ENCODE results near the gene PLEKHM3. TPM values are rescaled to one million over a fixed set of nuclear protein-coding genes. Genes with fewer than 3 reads are reported as not detected.

PLEKHM3 gene
- polyA plus RNA-seq, 1 donor (not counting 4 experiments of a cell fraction or from before 2014, with no cell fraction given) = 2.9 TPM

GRCh38 chr2:208013285-208014178 lies 11.8 kb downstream of the PLEKHM3 start:
- TF ChIP-seq, protein P1, sequence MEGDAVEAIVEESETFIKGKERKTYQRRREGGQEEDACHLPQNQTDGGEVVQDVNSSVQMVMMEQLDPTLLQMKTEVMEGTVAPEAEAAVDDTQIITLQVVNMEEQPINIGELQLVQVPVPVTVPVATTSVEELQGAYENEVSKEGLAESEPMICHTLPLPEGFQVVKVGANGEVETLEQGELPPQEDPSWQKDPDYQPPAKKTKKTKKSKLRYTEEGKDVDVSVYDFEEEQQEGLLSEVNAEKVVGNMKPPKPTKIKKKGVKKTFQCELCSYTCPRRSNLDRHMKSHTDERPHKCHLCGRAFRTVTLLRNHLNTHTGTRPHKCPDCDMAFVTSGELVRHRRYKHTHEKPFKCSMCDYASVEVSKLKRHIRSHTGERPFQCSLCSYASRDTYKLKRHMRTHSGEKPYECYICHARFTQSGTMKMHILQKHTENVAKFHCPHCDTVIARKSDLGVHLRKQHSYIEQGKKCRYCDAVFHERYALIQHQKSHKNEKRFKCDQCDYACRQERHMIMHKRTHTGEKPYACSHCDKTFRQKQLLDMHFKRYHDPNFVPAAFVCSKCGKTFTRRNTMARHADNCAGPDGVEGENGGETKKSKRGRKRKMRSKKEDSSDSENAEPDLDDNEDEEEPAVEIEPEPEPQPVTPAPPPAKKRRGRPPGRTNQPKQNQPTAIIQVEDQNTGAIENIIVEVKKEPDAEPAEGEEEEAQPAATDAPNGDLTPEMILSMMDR (optimal IDR thresholded peaks at IDR 0.05 in 1 of 3, IDR thresholded peaks at IDR 0.05 in 1 of 3, conservative IDR thresholded peaks at IDR 0.05 in 1 of 3; ENCODE audit: extremely low read depth in 1 of 3, insufficient read depth in 2 of 3, low read length in 3 of 3) = no peak
- TF ChIP-seq EZH2 (IDR thresholded peaks at IDR 0.05; ENCODE audit: low read length) = no peak
- Histone ChIP-seq H3K36me3 (ENCODE audit: control insufficient read depth in 2 of 2, extremely low read depth in 1 of 2, insufficient read depth in 2 of 2, low read length in 2 of 2) (no peaks in the 10 kb centered on the region), H3K9ac (ENCODE audit: control insufficient read depth, extremely low read depth, insufficient read depth, low read length) (no peak overlapping the region), H4K20me1 (ENCODE audit: control insufficient read depth, extremely low read depth, insufficient read depth, low read length) (no peaks in the 10 kb centered on the region), H3K27me3 (ENCODE audit: control insufficient read depth, extremely low read depth, insufficient read depth, low read length) (no peaks in the 10 kb centered on the region), H2AFZ (ENCODE audit: control insufficient read depth, low read length) (no peak overlapping the region), H3K4me2 (ENCODE audit: control insufficient read depth, extremely low read depth, insufficient read depth, low read depth, low read length) (no peak overlapping the region), H3K4me1 (ENCODE audit: control insufficient read depth, extremely low read depth, insufficient read depth, low read length) (peaks cover 7% of the 10 kb centered on the region), H3K79me2 (ENCODE audit: control insufficient read depth, insufficient read depth, low read length) (no peaks in the 10 kb centered on the region), H3K4me3 (ENCODE audit: control insufficient read depth in 2 of 3, extremely low read depth in 1 of 3, insufficient read depth in 2 of 3, low read depth in 1 of 3, low read length in 3 of 3) (no peak overlapping the region), H3K9me3 (ENCODE audit: control insufficient read depth, low read depth, low read length) (no peaks in the 10 kb centered on the region), H3K9me1 (ENCODE audit: control insufficient read depth, extremely low read depth, insufficient read depth, low read length) (no peaks in the 10 kb centered on the region), H3K27ac (ENCODE audit: control insufficient read depth, insufficient read depth, low read length) (no peak overlapping the region)
- dilution Hi-C loops (cut with MboI; ENCODE audit: extremely low pct_ligation_motif_present, low sequenced_read_pairs) = no loop called here
- FAIRE-seq (no peak), DNase-seq (ENCODE audit: low read depth, low spot score) (no peak)

DNA sequence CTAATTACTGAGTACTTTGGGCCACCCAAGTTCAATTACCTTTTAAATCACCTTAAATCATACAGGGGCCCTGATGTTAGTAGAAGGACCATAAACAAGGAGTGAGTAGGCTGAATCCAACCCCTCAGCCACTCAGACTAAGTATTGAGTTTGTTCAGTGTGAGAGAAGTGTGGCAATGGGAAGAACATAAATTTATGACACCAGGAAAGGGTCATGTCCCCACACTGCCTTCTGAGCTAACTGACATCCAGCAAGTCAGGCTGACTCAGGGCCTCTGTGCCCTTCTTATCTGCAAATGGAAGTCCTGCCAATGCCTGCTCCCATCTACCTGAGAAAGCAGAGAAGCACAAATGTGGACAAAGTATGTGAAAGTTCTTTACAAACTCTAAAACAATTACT lies 12.9 kb downstream of the PLEKHM3 start:
- H3K4me2 ChIP-seq (ENCODE audit: control insufficient read depth, extremely low read depth, insufficient read depth, low read depth, low read length) = no peak overlapping the region
- no peaks in the 10 kb centered on the region for H3K9me1 ChIP-seq (ENCODE audit: control insufficient read depth, extremely low read depth, insufficient read depth, low read length)
- no peaks in the 10 kb centered on the region for H3K36me3 ChIP-seq (ENCODE audit: control insufficient read depth in 2 of 2, extremely low read depth in 1 of 2, insufficient read depth in 2 of 2, low read length in 2 of 2)
- no peak for FAIRE-seq
- no peak for DNase-seq (ENCODE audit: low read depth, low spot score)
- H3K9ac ChIP-seq (ENCODE audit: control insufficient read depth, extremely low read depth, insufficient read depth, low read length) = no peak overlapping the region
- no peaks in the 10 kb centered on the region for H3K79me2 ChIP-seq (ENCODE audit: control insufficient read depth, insufficient read depth, low read length)
- no peaks in the 10 kb centered on the region for H3K9me3 ChIP-seq (ENCODE audit: control insufficient read depth, low read depth, low read length)
- H3K4me3 ChIP-seq (ENCODE audit: control insufficient read depth in 2 of 3, extremely low read depth in 1 of 3, insufficient read depth in 2 of 3, low read depth in 1 of 3, low read length in 3 of 3) = no peak overlapping the region
- no peak overlapping the region for H2AFZ ChIP-seq (ENCODE audit: control insufficient read depth, low read length)
- H3K27ac ChIP-seq (ENCODE audit: control insufficient read depth, insufficient read depth, low read length) = no peak overlapping the region
- dilution Hi-C loops (cut with MboI; ENCODE audit: extremely low pct_ligation_motif_present, low sequenced_read_pairs) = no loop called here
- H3K27me3 ChIP-seq (ENCODE audit: control insufficient read depth, extremely low read depth, insufficient read depth, low read length) = no peaks in the 10 kb centered on the region
- peaks cover 7% of the 10 kb centered on the region for H3K4me1 ChIP-seq (ENCODE audit: control insufficient read depth, extremely low read depth, insufficient read depth, low read length)
- no peaks in the 10 kb centered on the region for H4K20me1 ChIP-seq (ENCODE audit: control insufficient read depth, extremely low read depth, insufficient read depth, low read length)
- TF ChIP-seq EZH2 (IDR thresholded peaks at IDR 0.05; ENCODE audit: low read length) = no peak
- TF ChIP-seq, protein P1 (optimal IDR thresholded peaks at IDR 0.05 in 1 of 3, IDR thresholded peaks at IDR 0.05 in 1 of 3, conservative IDR thresholded peaks at IDR 0.05 in 1 of 3; ENCODE audit: extremely low read depth in 1 of 3, insufficient read depth in 2 of 3, low read length in 3 of 3) = no peak

Data from keratinocyte (primary cell).